HepG2 (cell line): ENCODE measurements around the gene ANKRD44.

Experiments used
- ATF7 ChIP-seq, 2 experiments: fragments of 450-650 bp in 1 of 2; sonication (generic) in 1 of 2; formaldehyde crosslinking in 1 of 2; IDR thresholded peaks; 2 replicates each; pipeline versions ENCODE4 v1.4.0 to v1.6.1; 2016 to 2020; ENCODE audit warnings: antibody characterized with exemption in 1 of 2, mild to moderate bottlenecking in 1 of 2, missing genetic modification reagents in 1 of 2
- EP300 ChIP-seq, 3 experiments: sonication (generic) in 1 of 3; formaldehyde crosslinking in 1 of 3; IDR thresholded peaks; 2 replicates each; pipeline versions ENCODE4 v1.5.1 to v1.6.1; 2011 to 2020; ENCODE audit warnings: low read depth in 2 of 3, low read length in 2 of 3, borderline replicate concordance in 1 of 3, improper control_type of control experiment in 1 of 3, mild to moderate bottlenecking in 1 of 3, missing genetic modification reagents in 1 of 3, moderate library complexity in 1 of 3
- HNF4A ChIP-seq: sonication (generic); formaldehyde crosslinking; IDR thresholded peaks from 2 replicates; pipeline ENCODE4 v1.4.0; 2020; ENCODE audit warnings: missing genetic modification reagents
- POLR2AphosphoS5 ChIP-seq: IDR thresholded peaks from 2 replicates; pipeline ENCODE4 v1.6.1; 2012; ENCODE audit warnings: low read depth, low read length
- RELA ChIP-seq: sonication (generic); formaldehyde crosslinking; IDR thresholded peaks from 2 replicates; pipeline ENCODE4 v1.4.0; 2020; ENCODE audit warnings: missing genetic modification reagents
- TEF ChIP-seq: sonication (generic); formaldehyde crosslinking; IDR thresholded peaks from 2 replicates; pipeline ENCODE4 v1.5.0; 2020; ENCODE audit warnings: missing genetic modification reagents
- YY1 ChIP-seq: IDR thresholded peaks from 2 replicates; pipeline ENCODE4 v1.6.1; 2011; ENCODE audit warnings: low read length, low read depth, moderate library complexity, mild to moderate bottlenecking; ENCODE audit not compliant: insufficient read depth, insufficient replicate concordance
- ZNF510 ChIP-seq: sonication (generic); formaldehyde crosslinking; IDR thresholded peaks from 2 replicates; pipeline ENCODE4 v1.4.0; 2020; ENCODE audit warnings: low read depth, mild to moderate bottlenecking, missing genetic modification reagents
- ZNF660 ChIP-seq: sonication (generic); formaldehyde crosslinking; IDR thresholded peaks from 2 replicates; pipeline ENCODE4 v1.5.1; 2020; ENCODE audit warnings: mild to moderate bottlenecking, low read depth, missing genetic modification reagents, borderline replicate concordance

GRCh38 chr2:197024206-197024605 lies 286.4 kb downstream of the ANKRD44 start:
- TF ChIP-seq RELA (CRISPR knock-in tag): no peak
- no peak for TF ChIP-seq ZNF660 (CRISPR knock-in tag)
- TF ChIP-seq ZNF510 (CRISPR knock-in tag): no peak
- TF ChIP-seq ATF7 (IDR thresholded peaks at IDR 0.05): no peak
- no peak for TF ChIP-seq ATF7 (CRISPR knock-in tag; IDR thresholded peaks at IDR 0.05)
- TF ChIP-seq POLR2AphosphoS5: no peak
- TF ChIP-seq TEF: no peak
- no peak for TF ChIP-seq EP300 (IDR thresholded peaks at IDR 0.05; ENCODE audit: low read depth in 2 of 2, low read length in 2 of 2)
- no peak for TF ChIP-seq EP300 (CRISPR knock-in tag; IDR thresholded peaks at IDR 0.05; ENCODE audit: borderline replicate concordance)
- TF ChIP-seq YY1: no peak
- TF ChIP-seq HNF4A (CRISPR knock-in tag): no peak
